K562 (cell line): ENCODE measurements around the gene SEPTIN8.

Source experiments
- BACH1 ChIP-seq: fragments of 200-800 bp; sonication (Bioruptor generic); IDR thresholded peaks from 2 replicates; pipeline ENCODE4 v1.6.1; 2016; ENCODE audit warnings: missing genetic modification characterization, missing compliant biosample characterization
- FOSL1 ChIP-seq: fragments of 200-800 bp; sonication (Bioruptor generic); conservative IDR thresholded peaks from 2 replicates; pipeline ENCODE4 v1.6.1; 2016; ENCODE audit warnings: missing genetic modification characterization, missing compliant biosample characterization
- JUN ChIP-seq, 2 experiments: sonication (generic) in 1 of 2; formaldehyde crosslinking in 1 of 2; IDR thresholded peaks; 2 replicates each; pipeline versions ENCODE4 v1.6.1 to v1.8.0; 2012 to 2022; ENCODE audit warnings: borderline replicate concordance in 2 of 2, mild to moderate bottlenecking in 2 of 2, improper control_type of control experiment in 1 of 2, low read depth in 1 of 2, low read length in 1 of 2, missing genetic modification reagents in 1 of 2
- MXI1 ChIP-seq: IDR thresholded peaks from 2 replicates; pipeline ENCODE4 v1.6.1; 2011; ENCODE audit warnings: low read depth, mild to moderate bottlenecking, improper control_type of control experiment, low read length
- MYBL2 ChIP-seq, 2 experiments: fragments of 450-650 bp in 1 of 2; sonication (generic) in 1 of 2; formaldehyde crosslinking in 1 of 2; IDR thresholded peaks; 2 replicates each; pipeline versions ENCODE4 v1.6.1 to v1.8.1; 2017 to 2022; ENCODE audit warnings: borderline replicate concordance in 1 of 2, inconsistent platforms in 1 of 2, low read depth in 1 of 2, mild to moderate bottlenecking in 1 of 2, missing genetic modification reagents in 1 of 2, moderate library complexity in 1 of 2
- RCOR1 ChIP-seq, 2 experiments: IDR thresholded peaks; 2 replicates each; pipeline ENCODE4 v1.6.1; 2012; ENCODE audit warnings: low read depth in 2 of 2, low read length in 2 of 2, borderline replicate concordance in 1 of 2, improper control_type of control experiment in 1 of 2
- SIN3A ChIP-seq, 2 experiments: fragments of 150-350 bp in 1 of 2; IDR thresholded peaks; 2 replicates each; pipeline ENCODE4 v1.6.1; 2011 to 2016; ENCODE audit warnings: borderline replicate concordance in 2 of 2, low read depth in 2 of 2, low read length in 2 of 2, mild to moderate bottlenecking in 2 of 2, moderate library complexity in 2 of 2; ENCODE audit not compliant: control insufficient read depth in 1 of 2
- SRSF3 ChIP-seq: fragments of 200-400 bp; formaldehyde crosslinking; IDR thresholded peaks from 2 replicates; pipeline ENCODE4 v1.6.1; 2016; ENCODE audit warnings: mild to moderate bottlenecking, low read length, moderate library complexity; ENCODE audit not compliant: insufficient read depth
- ZC3H4 ChIP-seq: sonication (generic); formaldehyde crosslinking; IDR thresholded peaks from 2 replicates; pipeline ENCODE4 v1.9.0; 2021; ENCODE audit warnings: missing genetic modification reagents, borderline replicate concordance
- TF ChIP-seq, protein P1 (sequence below), 3 experiments: IDR thresholded peaks in 2 of 3; conservative IDR thresholded peaks in 1 of 3; 2 replicates each; pipeline ENCODE4 v1.5.1; 2011 to 2012; ENCODE audit warnings: low read length in 3 of 3, mild to moderate bottlenecking in 3 of 3, control low read depth in 2 of 3, improper control_type of control experiment in 1 of 3, inconsistent platforms in 1 of 3, low read depth in 1 of 3, mixed read lengths in 1 of 3, moderate library complexity in 1 of 3; ENCODE audit not compliant: insufficient read depth in 2 of 3
- TF ChIP-seq, protein P2 (sequence below): fragments of 450-650 bp; IDR thresholded peaks from 2 replicates; pipeline ENCODE4 v1.6.1; 2018; ENCODE audit not compliant: partially characterized antibody
- TF ChIP-seq, protein P3 (sequence below): sonication (generic); formaldehyde crosslinking; IDR thresholded peaks from 2 replicates; pipeline ENCODE4 v1.5.0; 2020; ENCODE audit warnings: missing genetic modification reagents
- TF ChIP-seq, protein P4 (sequence below): fragments of 250-450 bp; sonication (Bioruptor Pico); IDR thresholded peaks from 2 replicates; pipeline ENCODE4 v1.4.0; 2020; ENCODE audit warnings: mild to moderate bottlenecking, moderate library complexity, borderline replicate concordance

DNA sequence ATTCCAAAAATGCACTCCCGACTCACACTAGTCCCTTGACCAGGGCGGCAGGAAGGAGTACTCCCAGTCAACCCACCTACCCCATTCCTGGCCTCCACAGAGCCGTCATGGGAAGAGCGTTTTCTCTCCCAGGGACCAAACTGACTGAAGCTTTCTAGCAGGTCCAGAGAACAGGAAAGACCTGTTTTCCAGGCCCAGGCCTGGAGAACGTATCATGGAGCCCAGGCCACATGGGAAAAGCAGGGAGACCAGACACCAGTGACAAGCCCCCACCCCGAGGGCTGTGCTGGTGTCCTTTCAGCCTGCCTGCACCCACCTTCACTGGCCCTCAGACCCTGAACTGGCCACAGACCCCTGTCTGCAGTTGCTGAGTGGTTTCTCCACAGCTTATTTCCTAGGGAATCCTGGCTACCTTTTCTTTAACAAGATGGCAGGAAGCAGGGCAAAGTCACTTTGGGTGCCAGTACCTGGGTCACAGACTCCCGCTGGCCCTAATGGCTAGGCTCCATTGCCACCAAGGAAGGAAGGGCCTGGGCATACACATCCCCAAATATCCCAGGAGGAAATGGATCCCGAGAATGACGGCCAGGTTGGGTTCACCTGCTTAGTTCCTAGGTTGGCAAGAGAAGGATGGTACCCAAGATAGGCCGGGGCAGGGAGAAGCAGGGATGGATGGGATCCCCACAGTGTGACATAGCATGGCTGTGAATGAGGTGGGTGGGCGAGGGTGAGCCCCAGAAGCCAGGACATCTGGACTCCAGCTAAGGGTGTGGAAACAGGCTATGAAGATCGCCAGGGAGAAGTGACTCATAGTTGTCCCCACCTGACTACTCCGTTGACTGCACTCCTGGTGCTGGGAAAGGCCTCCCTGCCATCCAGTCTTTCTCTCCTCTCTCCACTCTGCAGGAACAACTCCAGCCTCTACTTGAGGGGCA, 17.7 kb downstream of the SEPTIN8 start:
- TF ChIP-seq, protein P1, sequence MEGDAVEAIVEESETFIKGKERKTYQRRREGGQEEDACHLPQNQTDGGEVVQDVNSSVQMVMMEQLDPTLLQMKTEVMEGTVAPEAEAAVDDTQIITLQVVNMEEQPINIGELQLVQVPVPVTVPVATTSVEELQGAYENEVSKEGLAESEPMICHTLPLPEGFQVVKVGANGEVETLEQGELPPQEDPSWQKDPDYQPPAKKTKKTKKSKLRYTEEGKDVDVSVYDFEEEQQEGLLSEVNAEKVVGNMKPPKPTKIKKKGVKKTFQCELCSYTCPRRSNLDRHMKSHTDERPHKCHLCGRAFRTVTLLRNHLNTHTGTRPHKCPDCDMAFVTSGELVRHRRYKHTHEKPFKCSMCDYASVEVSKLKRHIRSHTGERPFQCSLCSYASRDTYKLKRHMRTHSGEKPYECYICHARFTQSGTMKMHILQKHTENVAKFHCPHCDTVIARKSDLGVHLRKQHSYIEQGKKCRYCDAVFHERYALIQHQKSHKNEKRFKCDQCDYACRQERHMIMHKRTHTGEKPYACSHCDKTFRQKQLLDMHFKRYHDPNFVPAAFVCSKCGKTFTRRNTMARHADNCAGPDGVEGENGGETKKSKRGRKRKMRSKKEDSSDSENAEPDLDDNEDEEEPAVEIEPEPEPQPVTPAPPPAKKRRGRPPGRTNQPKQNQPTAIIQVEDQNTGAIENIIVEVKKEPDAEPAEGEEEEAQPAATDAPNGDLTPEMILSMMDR (IDR thresholded peaks at IDR 0.05 in 2 of 3, conservative IDR thresholded peaks at IDR 0.05 in 1 of 3; ENCODE audit: insufficient read depth in 2 of 3, low read depth in 1 of 3, low read length in 3 of 3), result no peak
- no peak for TF ChIP-seq BACH1
- TF ChIP-seq, protein P2, sequence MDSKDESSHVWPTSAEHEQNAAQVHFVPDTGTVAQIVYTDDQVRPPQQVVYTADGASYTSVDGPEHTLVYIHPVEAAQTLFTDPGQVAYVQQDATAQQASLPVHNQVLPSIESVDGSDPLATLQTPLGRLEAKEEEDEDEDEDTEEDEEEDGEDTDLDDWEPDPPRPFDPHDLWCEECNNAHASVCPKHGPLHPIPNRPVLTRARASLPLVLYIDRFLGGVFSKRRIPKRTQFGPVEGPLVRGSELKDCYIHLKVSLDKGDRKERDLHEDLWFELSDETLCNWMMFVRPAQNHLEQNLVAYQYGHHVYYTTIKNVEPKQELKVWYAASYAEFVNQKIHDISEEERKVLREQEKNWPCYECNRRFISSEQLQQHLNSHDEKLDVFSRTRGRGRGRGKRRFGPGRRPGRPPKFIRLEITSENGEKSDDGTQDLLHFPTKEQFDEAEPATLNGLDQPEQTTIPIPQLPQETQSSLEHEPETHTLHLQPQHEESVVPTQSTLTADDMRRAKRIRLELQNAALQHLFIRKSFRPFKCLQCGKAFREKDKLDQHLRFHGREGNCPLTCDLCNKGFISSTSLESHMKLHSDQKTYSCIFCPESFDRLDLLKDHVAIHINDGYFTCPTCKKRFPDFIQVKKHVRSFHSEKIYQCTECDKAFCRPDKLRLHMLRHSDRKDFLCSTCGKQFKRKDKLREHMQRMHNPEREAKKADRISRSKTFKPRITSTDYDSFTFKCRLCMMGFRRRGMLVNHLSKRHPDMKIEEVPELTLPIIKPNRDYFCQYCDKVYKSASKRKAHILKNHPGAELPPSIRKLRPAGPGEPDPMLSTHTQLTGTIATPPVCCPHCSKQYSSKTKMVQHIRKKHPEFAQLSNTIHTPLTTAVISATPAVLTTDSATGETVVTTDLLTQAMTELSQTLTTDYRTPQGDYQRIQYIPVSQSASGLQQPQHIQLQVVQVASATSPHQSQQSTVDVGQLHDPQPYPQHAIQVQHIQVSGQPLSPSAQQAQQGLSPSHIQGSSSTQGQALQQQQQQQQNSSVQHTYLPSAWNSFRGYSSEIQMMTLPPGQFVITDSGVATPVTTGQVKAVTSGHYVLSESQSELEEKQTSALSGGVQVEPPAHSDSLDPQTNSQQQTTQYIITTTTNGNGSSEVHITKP, result no peak
- no peak for TF ChIP-seq SIN3A (IDR thresholded peaks at IDR 0.05; ENCODE audit: borderline replicate concordance in 2 of 2, control insufficient read depth in 1 of 2, low read depth in 2 of 2, low read length in 2 of 2)
- TF ChIP-seq FOSL1 (tag), result no peak
- no peak for TF ChIP-seq JUN (IDR thresholded peaks at IDR 0.05; ENCODE audit: borderline replicate concordance, low read depth, low read length)
- no peak for TF ChIP-seq JUN (CRISPR knock-in tag; IDR thresholded peaks at IDR 0.05; ENCODE audit: borderline replicate concordance)
- TF ChIP-seq MXI1, result no peak
- TF ChIP-seq SRSF3, result no peak
- TF ChIP-seq RCOR1 (IDR thresholded peaks at IDR 0.05; ENCODE audit: borderline replicate concordance in 1 of 2, low read depth in 2 of 2, low read length in 2 of 2), result no peak
- TF ChIP-seq, protein P3, sequence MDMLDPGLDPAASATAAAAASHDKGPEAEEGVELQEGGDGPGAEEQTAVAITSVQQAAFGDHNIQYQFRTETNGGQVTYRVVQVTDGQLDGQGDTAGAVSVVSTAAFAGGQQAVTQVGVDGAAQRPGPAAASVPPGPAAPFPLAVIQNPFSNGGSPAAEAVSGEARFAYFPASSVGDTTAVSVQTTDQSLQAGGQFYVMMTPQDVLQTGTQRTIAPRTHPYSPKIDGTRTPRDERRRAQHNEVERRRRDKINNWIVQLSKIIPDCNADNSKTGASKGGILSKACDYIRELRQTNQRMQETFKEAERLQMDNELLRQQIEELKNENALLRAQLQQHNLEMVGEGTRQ (CRISPR knock-in tag), result no peak
- TF ChIP-seq, protein P4, sequence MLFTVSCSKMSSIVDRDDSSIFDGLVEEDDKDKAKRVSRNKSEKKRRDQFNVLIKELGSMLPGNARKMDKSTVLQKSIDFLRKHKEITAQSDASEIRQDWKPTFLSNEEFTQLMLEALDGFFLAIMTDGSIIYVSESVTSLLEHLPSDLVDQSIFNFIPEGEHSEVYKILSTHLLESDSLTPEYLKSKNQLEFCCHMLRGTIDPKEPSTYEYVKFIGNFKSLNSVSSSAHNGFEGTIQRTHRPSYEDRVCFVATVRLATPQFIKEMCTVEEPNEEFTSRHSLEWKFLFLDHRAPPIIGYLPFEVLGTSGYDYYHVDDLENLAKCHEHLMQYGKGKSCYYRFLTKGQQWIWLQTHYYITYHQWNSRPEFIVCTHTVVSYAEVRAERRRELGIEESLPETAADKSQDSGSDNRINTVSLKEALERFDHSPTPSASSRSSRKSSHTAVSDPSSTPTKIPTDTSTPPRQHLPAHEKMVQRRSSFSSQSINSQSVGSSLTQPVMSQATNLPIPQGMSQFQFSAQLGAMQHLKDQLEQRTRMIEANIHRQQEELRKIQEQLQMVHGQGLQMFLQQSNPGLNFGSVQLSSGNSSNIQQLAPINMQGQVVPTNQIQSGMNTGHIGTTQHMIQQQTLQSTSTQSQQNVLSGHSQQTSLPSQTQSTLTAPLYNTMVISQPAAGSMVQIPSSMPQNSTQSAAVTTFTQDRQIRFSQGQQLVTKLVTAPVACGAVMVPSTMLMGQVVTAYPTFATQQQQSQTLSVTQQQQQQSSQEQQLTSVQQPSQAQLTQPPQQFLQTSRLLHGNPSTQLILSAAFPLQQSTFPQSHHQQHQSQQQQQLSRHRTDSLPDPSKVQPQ (CRISPR knock-in tag), result no peak
- no peak for TF ChIP-seq ZC3H4 (CRISPR knock-in tag)
- no peak for TF ChIP-seq MYBL2 (IDR thresholded peaks at IDR 0.05; ENCODE audit: low read depth)
- TF ChIP-seq MYBL2 (CRISPR knock-in tag; IDR thresholded peaks at IDR 0.05; ENCODE audit: borderline replicate concordance), result no peak
